Epithelial cell of proximal tubule (primary cell): Measurements from ENCODE around the gene GSAP. TPM values are rescaled to one million over a fixed set of nuclear protein-coding genes. Genes with fewer than 3 reads are reported as not detected.

Experiments used
- DNase-seq: peaks from one replicate; pipeline ENCODE4 v3.0.0-alpha.2; 2011; ENCODE audit warnings: low read depth
- H3K4me3 ChIP-seq: 2 replicates; pipeline ENCODE4 v1.5.1; 2011; ENCODE audit warnings: low read depth, mild to moderate bottlenecking, low read length
- CTCF ChIP-seq: conservative IDR thresholded peaks from 2 replicates; pipeline ENCODE4 v1.5.1; 2012; ENCODE audit warnings: low read depth, mild to moderate bottlenecking, low read length
- total RNA-seq: library from RNA; depleted of rRNA; stranded (reverse); fragments of >200 nt; gene quantifications from 2 replicates; pipeline ENCODE4 v1.2.3, GENCODE V29; 2015

Gene GSAP
- total RNA-seq, 1 donor from 2014 or later: 1.2 TPM

- DNase-seq: no peak
- no peak for TF ChIP-seq CTCF
- no peak overlapping the region for H3K4me3 ChIP-seq
Observed at GRCh38 chr7:77401002-77401401, 15.1 kb downstream of the GSAP start.

GRCh38 chr7:77399816-77400215 lies 16.3 kb downstream of the GSAP start:
- no peak for DNase-seq
- no peak overlapping the region for H3K4me3 ChIP-seq
- no peak for TF ChIP-seq CTCF

- H3K4me3 ChIP-seq: no peak overlapping the region
- no peak for TF ChIP-seq CTCF
- no peak for DNase-seq
Observed at GRCh38 chr7:77396894-77397547, 19.1 kb downstream of the GSAP start.

- no peak for TF ChIP-seq CTCF
- DNase-seq: no peak
- H3K4me3 ChIP-seq: no peak overlapping the region
Observed at GRCh38 chr7:77395626-77396025, 20.5 kb downstream of the GSAP start.

GRCh38 chr7:77393954-77394353 lies 22.2 kb downstream of the GSAP start:
- no peak for TF ChIP-seq CTCF
- no peak for DNase-seq
- H3K4me3 ChIP-seq: no peak overlapping the region

- no peak overlapping the region for H3K4me3 ChIP-seq
Observed at GRCh38 chr7:77393261-77393660, 22.9 kb downstream of the GSAP start.

More at GRCh38 chr7:77393261-77393660, 22.9 kb downstream of the GSAP start:
- TF ChIP-seq CTCF: no peak
- DNase-seq: no peak
